HG03095 (cell line): ENCODE measurements around the gene NHSL1.

ENCODE experiments used
- ATAC-seq: cut with Tn5 transposase; IDR thresholded peaks from one replicate; pipeline ENCODE4 v1.9.1; 2021; ENCODE audit warnings: moderate library complexity; ENCODE audit not compliant: unreplicated experiment

Gene NHSL1

GRCh38 chr6:138500045-138500665, 861 bp upstream of the NHSL1 start:
- no peak for ATAC-seq

- ATAC-seq: peak; percentile 16
Measured at GRCh38 chr6:138498629-138499302, 528 bp downstream of the NHSL1 start.

GRCh38 chr6:138497286-138497685, 2.0 kb downstream of the NHSL1 start:
- no peak for ATAC-seq

GRCh38 chr6:138494312-138494711, 5.0 kb downstream of the NHSL1 start:
- no peak for ATAC-seq

GRCh38 chr6:138493413-138493812, 5.9 kb downstream of the NHSL1 start:
- ATAC-seq: no peak

- ATAC-seq: no peak
Measured at GRCh38 chr6:138492871-138493270, 6.4 kb downstream of the NHSL1 start.

- no peak for ATAC-seq
Measured at GRCh38 chr6:138492113-138492512, 7.2 kb downstream of the NHSL1 start.

GRCh38 chr6:138491017-138491416, 8.3 kb downstream of the NHSL1 start:
- no peak for ATAC-seq

- no peak for ATAC-seq
Measured at GRCh38 chr6:138489846-138490245, 9.4 kb downstream of the NHSL1 start.

- no peak for ATAC-seq
Measured at GRCh38 chr6:138487102-138487604, 12.1 kb downstream of the NHSL1 start.

GRCh38 chr6:138486249-138487101, 12.8 kb downstream of the NHSL1 start:
- no peak for ATAC-seq

- ATAC-seq: no peak
Measured at GRCh38 chr6:138485586-138486248, 13.6 kb downstream of the NHSL1 start.

GRCh38 chr6:138485005-138485545, 14.2 kb downstream of the NHSL1 start:
- no peak for ATAC-seq

GRCh38 chr6:138484018-138484731, 15.1 kb downstream of the NHSL1 start:
- no peak for ATAC-seq

GRCh38 chr6:138482816-138483215, 16.5 kb downstream of the NHSL1 start:
- no peak for ATAC-seq

- no peak for ATAC-seq
Measured at GRCh38 chr6:138480279-138480949, 18.9 kb downstream of the NHSL1 start.

GRCh38 chr6:138477913-138478539, 21.3 kb downstream of the NHSL1 start:
- ATAC-seq: no peak

GRCh38 chr6:138476116-138476515, 23.2 kb downstream of the NHSL1 start:
- no peak for ATAC-seq

GRCh38 chr6:138473144-138473543, 26.1 kb downstream of the NHSL1 start:
- ATAC-seq: no peak
